Esophagus (tissue), 2 donors: ENCODE data around the gene ZSCAN26. TPM values are rescaled to one million over a fixed set of nuclear protein-coding genes. Genes with fewer than 3 reads are reported as not detected.

Experiments used
- H3K27ac ChIP-seq, 2 donors: one replicate each; pipeline ENCODE4 v1.5.1; 2013; ENCODE audit warnings: low read depth in 2 of 2, mild to moderate bottlenecking in 2 of 2, inconsistent platforms in 1 of 2, low read length in 1 of 2, moderate library complexity in 1 of 2
- H3K27me3 ChIP-seq, 2 donors: one replicate each; pipeline ENCODE4 v1.6.1; 2013; ENCODE audit warnings: low read length in 2 of 2, control low read depth in 1 of 2, mild to moderate bottlenecking in 1 of 2; ENCODE audit not compliant: insufficient read depth in 2 of 2, control insufficient read depth in 1 of 2
- H3K36me3 ChIP-seq, 2 donors: one replicate each; pipeline ENCODE4 v1.6.1; 2013; ENCODE audit warnings: low read length in 1 of 2; ENCODE audit not compliant: control insufficient read depth in 2 of 2, insufficient read depth in 2 of 2
- H3K4me1 ChIP-seq, 2 donors: one replicate each; pipeline ENCODE4 v1.6.1; 2013; ENCODE audit warnings: low read length in 1 of 2; ENCODE audit not compliant: control insufficient read depth in 2 of 2, insufficient read depth in 2 of 2
- H3K4me3 ChIP-seq, 2 donors: one replicate each; pipeline ENCODE4 v1.5.1; 2013; ENCODE audit warnings: low read length in 2 of 2, mild to moderate bottlenecking in 2 of 2, low read depth in 1 of 2, moderate library complexity in 1 of 2
- H3K9me3 ChIP-seq, 2 donors: one replicate each; pipeline ENCODE4 v1.6.1; 2013; ENCODE audit warnings: mild to moderate bottlenecking in 2 of 2, low read depth in 1 of 2, low read length in 1 of 2, moderate library complexity in 1 of 2; ENCODE audit not compliant: control insufficient read depth in 2 of 2, insufficient read depth in 1 of 2
- WGBS, 2 donors: extraction: QIAGEN DNeasy Blood & Tissue Kit; methylation state at CpG; one replicate each; pipeline ENCODE4 v1.1.7; 2013; 5-methylcytosine and 5-hydroxymethylcytosine counted together
- polyA plus RNA-seq, 2 donors: library from polyadenylated mRNA; stranded (reverse); fragments of 200-250 nt; gene quantifications; one replicate each; pipeline ENCODE4 v1.2.3, GENCODE V29; 2013
- donor health status: healthy with polysubstance abuse.
- donor health status: Bipolar disorder and iron deficiency.

ZSCAN26 gene
- polyA plus RNA-seq, 2 donors, result 3.6 to 4.7 TPM

DNA sequence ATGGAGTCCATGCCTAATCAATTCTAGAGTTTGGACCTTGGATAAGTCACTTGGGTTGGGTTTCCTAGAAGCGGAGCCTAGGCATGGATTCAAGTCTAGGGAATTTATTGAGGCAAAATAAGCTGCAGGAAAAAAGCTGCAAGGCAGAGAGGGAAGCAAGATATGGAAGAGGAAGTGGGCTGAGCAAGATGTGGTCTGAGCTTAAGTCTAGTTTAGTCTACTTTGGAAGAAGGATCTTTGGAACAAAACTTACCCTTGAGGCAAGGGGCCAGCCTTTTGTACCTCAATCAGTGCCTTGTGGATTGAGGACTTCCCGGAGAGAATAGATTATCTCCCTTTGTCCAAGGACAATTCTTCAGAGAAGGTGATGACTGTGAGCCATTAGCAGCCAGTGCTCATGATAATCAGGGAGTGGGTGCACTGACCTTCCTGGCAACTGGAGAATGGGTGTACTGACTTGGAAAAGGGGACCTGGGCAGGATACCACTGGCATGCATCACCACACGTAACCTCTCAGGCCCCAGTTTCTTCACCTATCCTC lies 31.0 kb upstream of the ZSCAN26 start:
- no peak overlapping the region for H3K27ac ChIP-seq
- H3K4me3 ChIP-seq, result no peak overlapping the region
- H3K9me3 ChIP-seq, result no peaks in the 10 kb centered on the region
- H3K36me3 ChIP-seq, result peaks cover 0 to 6% of the 10 kb centered on the region in 2 donors
- no peaks in the 10 kb centered on the region for H3K27me3 ChIP-seq
- no peaks in the 10 kb centered on the region for H3K4me1 ChIP-seq
- 92 to 94% methylated on average over 3 of the region's 3 CpGs for WGBS, 2 donors

DNA sequence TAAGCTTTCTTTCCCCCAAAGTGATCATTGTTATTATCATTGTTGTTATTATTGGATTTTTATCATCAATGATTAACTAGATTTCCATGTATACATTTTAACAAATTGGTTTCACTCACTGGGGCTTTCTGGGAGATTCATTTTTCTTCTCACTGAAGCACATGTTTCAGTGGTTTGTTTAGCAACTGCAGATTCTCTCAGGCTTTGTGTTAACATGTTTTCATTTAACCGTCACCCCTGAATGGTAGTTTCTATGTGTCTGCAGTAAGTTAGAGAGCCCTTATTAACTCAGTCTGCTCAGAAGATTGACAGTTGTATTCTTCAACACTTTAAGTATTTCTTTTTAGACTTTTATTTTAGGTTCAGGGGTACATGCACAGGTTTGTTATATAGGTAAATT lies 27.3 kb upstream of the ZSCAN26 start:
- no peaks in the 10 kb centered on the region for H3K27me3 ChIP-seq
- H3K27ac ChIP-seq, result no peak overlapping the region
- 79 to 85% methylated on average over 1 of the region's 1 CpG for WGBS, 2 donors
- no peaks in the 10 kb centered on the region for H3K4me1 ChIP-seq
- no peak overlapping the region for H3K4me3 ChIP-seq
- no peaks in the 10 kb centered on the region for H3K36me3 ChIP-seq
- no peaks in the 10 kb centered on the region for H3K9me3 ChIP-seq

DNA sequence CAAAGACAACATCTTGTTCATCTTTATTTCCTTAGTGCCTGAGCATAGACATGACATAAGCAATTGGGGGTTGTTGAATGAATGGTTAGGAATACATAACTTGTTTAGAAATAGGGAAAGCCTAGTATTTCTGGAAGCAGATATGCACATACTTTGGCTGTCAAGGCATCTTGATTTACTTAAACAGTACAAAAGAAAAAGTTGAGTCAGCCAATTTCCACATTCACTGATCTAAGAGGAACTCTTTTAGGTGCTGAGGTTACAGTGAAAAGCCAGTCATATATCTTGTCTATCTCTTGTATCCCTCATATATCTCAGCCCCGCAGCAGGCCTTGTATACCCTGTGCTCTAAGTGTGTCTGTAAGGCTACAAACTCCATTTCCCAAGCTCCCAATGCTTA lies 26.5 kb upstream of the ZSCAN26 start:
- Histone ChIP-seq H3K27me3 (no peaks in the 10 kb centered on the region), H3K9me3 (no peaks in the 10 kb centered on the region), H3K27ac (no peak overlapping the region), H3K4me3 (no peak overlapping the region), H3K4me1 (no peaks in the 10 kb centered on the region), H3K36me3 (peaks cover 0 to 4% of the 10 kb centered on the region in 2 donors)
- 92 to 96% methylated on average over 1 of the region's 1 CpG for WGBS, 2 donors

DNA sequence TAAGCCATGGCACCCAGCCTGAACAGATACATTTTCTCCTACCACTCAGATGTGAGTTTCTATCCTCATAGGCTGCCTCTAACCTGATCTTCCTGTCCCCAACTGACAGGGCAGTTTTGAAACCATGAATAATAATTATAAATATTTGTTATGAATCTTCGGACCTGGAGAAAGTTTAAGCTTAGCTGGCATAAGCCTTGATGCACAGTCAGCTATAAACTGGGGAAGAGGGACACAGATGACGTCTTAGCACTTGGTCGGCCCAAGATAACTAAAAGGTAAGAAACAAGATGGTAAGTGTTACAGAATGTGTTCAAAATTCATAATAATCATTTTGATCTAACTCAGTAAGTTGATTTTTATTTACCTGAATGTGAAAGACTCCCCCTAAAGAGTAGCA lies 23.0 kb upstream of the ZSCAN26 start:
- 93 to 97% methylated on average over 3 of the region's 3 CpGs for whole genome bisulfite sequencing, 2 donors
- Histone ChIP-seq H3K27me3 (no peaks in the 10 kb centered on the region), H3K27ac (no peak overlapping the region), H3K36me3 (peaks cover 10 to 15% of the 10 kb centered on the region in 2 donors), H3K4me3 (no peak overlapping the region), H3K9me3 (no peaks in the 10 kb centered on the region), H3K4me1 (no peaks in the 10 kb centered on the region)

DNA sequence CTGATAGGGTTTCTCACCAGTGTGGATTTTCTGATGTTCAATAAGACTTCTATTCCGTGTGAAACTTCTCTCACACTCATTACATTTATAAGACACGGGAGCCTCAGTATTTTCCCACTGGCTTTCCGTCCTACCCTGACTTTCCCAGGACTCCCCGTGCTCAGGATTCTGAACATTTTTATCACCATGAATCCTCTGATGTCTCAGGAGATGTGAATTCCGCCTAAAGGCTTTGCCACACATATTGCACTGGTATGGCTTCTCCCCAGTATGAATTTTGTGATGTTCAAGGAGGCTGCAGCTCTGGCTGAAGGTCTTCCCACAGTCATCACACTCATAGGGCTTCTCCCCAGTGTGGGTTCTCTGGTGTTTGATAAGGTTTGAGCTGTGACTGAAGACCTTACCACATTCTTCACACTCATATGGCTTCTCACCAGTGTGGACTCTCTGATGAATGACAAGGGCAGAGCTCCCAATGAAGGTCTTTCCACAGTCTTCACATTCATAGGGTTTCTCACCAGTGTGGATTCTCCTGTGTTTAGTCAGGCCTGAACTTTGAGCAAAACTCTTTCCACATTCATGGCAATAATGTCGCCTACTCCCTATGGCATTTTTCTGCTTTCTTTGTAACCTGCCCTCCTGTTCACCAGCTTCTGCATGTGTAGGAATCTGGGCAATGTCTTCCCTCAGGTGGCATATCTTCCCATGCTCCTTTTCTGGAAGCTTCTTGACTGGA lies 21.6 kb upstream of the ZSCAN26 start:
- 92 to 94% methylated on average over 6 of the region's 6 CpGs for WGBS, 2 donors

DNA sequence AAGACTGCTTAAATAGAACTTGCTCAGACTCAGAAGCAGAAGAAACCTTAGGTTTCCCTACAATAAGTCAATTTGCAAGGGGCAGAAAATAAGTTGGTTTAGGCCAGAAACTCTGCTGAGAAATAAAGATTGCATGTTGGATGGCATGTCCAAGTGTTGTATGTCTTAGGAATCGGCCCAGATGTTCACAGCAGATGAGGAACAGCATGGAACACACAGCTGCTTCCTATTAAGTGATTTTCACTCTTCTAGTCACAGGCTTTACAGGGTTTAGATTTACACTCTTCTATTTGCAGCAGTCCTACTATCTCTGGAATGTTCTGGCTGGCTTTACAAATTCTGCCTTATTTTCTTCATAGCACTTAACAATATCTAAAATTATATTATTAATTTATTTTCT lies 18.0 kb upstream of the ZSCAN26 start:
- Histone ChIP-seq H3K27ac (no peak overlapping the region), H3K4me1 (peaks cover 0 to 3% of the 10 kb centered on the region in 2 donors), H3K4me3 (no peak overlapping the region), H3K9me3 (no peaks in the 10 kb centered on the region), H3K27me3 (no peaks in the 10 kb centered on the region), H3K36me3 (peaks cover 10 to 15% of the 10 kb centered on the region in 2 donors)
- WGBS, 2 donors, result 70% methylated on average over 1 of the region's 1 CpG

More for the DNA sequence above, 21.6 kb upstream of the ZSCAN26 start:
- H3K4me3 ChIP-seq, result no peak overlapping the region
- no peaks in the 10 kb centered on the region for H3K4me1 ChIP-seq
- H3K9me3 ChIP-seq, result no peaks in the 10 kb centered on the region
- H3K36me3 ChIP-seq, result peaks cover 10 to 15% of the 10 kb centered on the region in 2 donors
- H3K27me3 ChIP-seq, result no peaks in the 10 kb centered on the region
- H3K27ac ChIP-seq, result no peak overlapping the region

DNA sequence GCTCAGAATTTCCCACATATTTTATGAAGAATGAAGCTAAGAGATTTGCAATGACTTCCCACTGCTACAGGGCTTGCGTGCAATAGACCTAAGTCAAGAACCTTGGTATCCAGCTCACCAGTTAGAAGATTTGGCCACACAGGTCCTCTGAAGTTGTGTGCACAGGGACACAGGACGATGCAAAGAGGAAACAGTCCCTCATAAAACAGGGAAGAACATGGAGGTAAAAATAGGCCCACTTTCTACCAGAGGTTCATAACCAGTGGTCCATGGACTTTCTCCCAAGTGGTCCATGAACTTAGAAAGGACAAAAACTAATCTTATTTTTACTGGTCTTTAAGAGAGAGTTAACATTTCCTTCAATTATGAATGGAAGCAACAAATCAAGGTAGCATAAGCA lies 16.2 kb upstream of the ZSCAN26 start:
- peak overlapping the region in 1 of 2 donors; percentile 88 for H3K4me3 ChIP-seq
- H3K27ac ChIP-seq, result no peak overlapping the region
- H3K36me3 ChIP-seq, result peaks cover 10% of the 10 kb centered on the region in 2 donors
- H3K9me3 ChIP-seq, result no peaks in the 10 kb centered on the region
- no peaks in the 10 kb centered on the region for H3K27me3 ChIP-seq
- 84 to 88% methylated on average over 2 of the region's 2 CpGs for WGBS, 2 donors
- H3K4me1 ChIP-seq, result peaks cover 0 to 3% of the 10 kb centered on the region in 2 donors

DNA sequence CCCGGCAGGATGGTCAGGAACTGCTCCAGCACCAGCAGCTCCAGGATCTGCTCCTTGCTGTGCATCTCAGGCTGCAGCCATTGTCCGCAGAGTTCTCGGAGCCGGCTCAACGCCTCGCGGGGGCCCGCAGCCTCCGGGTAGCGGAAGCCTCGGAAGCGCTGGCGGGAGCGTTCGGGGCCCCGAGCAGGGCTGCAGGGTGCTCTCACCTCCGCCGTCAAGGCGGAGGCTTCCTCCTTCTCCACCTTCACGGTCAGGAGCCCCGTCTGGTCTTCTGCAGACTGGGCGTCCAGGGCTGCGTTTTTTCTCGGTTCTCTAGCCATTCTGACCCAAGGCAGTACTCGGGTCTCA lies 15.3 kb upstream of the ZSCAN26 start:
- Histone ChIP-seq H3K27ac (no peak overlapping the region), H3K4me1 (peaks cover 0 to 3% of the 10 kb centered on the region in 2 donors), H3K36me3 (peaks cover 3 to 10% of the 10 kb centered on the region in 2 donors), H3K9me3 (no peaks in the 10 kb centered on the region), H3K27me3 (no peaks in the 10 kb centered on the region), H3K4me3 (peak overlapping the region; percentile 60 to 88)
- 0 to 1% methylated on average over 23 to 25 of the region's 25 CpGs for WGBS, 2 donors

DNA sequence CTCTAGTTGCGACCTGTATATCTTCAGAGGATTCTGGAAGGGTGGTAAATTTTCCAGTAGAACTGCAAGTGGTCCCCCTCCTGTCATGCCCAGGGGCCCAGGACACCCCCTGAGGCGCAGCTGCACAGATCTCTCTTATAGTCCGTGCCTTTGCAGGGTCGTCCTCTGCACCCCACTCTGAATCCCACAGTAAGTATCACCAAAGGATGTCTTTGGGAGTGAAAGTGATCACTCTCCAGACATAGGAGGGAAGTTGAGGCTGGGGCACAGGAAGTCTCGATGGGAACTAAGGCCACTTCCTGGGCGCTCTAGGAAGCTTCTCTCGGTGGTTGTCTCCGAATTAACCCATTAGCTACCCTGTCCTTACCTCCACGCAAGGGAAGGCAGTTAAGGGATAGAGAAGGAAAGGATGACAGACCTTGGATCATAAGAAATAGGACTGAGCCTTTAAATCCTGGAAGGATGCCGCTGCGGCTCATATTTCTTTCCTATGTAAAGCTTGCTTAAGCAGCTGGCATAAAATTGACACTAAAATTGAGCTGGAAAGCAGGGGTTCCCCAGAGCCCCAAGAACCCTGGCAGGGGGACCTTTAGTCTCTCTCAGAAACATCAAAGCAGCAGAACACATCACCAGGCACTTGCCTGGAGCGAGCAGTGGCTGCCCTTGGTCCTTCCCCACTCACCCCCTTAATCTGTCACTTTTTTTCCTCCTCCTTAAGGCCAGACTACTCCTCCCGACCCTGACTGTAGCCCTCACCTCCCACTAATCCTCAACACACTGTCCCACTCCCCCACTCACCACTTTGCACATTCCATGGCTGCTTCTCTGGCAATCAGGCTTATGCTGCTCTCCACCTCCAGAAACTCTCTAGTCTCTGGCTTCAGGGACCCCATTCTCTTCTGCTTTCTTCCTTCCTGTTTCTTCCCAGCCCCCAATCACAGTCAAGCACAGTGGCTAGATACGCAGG lies 14.7 kb upstream of the ZSCAN26 start, which contains the start of gene ZKSCAN4:
TSS of gene ZKSCAN4 (minus strand) at position 261 of the 967 bp plus-strand sequence. CDS start 289 bp downstream, outside the sequence.
- 7 to 8% methylated on average over 14 of the region's 14 CpGs for WGBS, 2 donors
- H3K27me3 ChIP-seq, result no peaks in the 10 kb centered on the region
- no peaks in the 10 kb centered on the region for H3K9me3 ChIP-seq
- peaks cover 0 to 10% of the 10 kb centered on the region in 2 donors for H3K36me3 ChIP-seq
- peaks cover 0 to 3% of the 10 kb centered on the region in 2 donors for H3K4me1 ChIP-seq
- H3K4me3 ChIP-seq, result peak within 1 kb of the TSS; percentile 60 to 88
- H3K27ac ChIP-seq, result peak within 1 kb of the TSS in 1 of 2 donors; percentile 51
